Measurements from ENCODE around the gene IGFLR1.
"Not testable (repeated sequence)": the region's sequence is repeated elsewhere in the genome, so short reads cannot be mapped to it uniquely, and the experiment has no call there.

The IGFLR1 gene

DNA sequence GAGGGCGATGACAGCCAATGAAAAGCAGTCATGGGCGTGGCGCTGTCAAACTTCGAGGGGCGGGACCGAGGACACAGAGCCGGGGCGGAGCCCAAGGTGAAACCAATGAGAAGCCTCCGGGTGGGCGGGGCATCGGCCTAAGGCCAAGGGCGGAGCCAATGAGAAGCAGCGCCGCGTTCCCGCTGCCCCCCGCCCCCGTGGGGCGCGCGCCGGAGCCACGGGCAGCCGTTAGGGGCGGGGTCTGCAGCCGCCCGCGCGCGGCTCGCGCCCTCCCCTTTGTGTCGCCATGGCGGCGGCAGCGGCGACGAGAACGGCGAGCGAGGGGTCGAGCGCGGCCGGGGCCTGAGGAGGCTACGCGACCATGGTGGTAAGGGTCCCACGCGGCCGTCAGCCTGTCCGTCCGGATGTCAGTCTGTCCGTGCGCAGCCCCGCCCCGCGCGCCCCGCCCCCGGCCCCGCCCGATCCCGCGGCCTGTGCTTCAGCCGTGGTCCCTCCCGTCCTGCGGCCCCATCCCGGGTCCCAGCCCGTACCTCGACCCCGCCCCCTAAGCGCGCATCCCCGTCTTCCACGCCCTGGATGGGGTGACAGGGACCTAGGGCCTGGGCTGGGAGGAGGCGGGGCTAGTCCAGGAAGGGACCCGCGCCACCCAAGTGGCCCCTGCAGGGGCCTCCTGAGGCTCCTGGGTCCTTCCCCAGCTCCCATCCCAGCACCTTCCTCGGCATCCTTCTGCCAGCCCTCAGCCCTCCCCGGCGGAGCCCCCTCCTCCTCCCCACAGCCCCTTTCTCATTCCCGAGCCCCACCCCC, 33.2 kb upstream of the IGFLR1 start, which contains the start of gene ARHGAP33:
TSS of gene ARHGAP33 (plus strand) at position 267 of the 804 bp plus-strand sequence. CDS start at position 362, 95 bp downstream.
- no peak for TF ChIP-seq ZFX (IDR thresholded peaks at IDR 0.05; ENCODE audit: borderline replicate concordance)
- TF ChIP-seq, protein P1, sequence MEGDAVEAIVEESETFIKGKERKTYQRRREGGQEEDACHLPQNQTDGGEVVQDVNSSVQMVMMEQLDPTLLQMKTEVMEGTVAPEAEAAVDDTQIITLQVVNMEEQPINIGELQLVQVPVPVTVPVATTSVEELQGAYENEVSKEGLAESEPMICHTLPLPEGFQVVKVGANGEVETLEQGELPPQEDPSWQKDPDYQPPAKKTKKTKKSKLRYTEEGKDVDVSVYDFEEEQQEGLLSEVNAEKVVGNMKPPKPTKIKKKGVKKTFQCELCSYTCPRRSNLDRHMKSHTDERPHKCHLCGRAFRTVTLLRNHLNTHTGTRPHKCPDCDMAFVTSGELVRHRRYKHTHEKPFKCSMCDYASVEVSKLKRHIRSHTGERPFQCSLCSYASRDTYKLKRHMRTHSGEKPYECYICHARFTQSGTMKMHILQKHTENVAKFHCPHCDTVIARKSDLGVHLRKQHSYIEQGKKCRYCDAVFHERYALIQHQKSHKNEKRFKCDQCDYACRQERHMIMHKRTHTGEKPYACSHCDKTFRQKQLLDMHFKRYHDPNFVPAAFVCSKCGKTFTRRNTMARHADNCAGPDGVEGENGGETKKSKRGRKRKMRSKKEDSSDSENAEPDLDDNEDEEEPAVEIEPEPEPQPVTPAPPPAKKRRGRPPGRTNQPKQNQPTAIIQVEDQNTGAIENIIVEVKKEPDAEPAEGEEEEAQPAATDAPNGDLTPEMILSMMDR (IDR thresholded peaks at IDR 0.05), result no peak
- peak within 1 kb of the TSS; percentile 61 for H3K27ac ChIP-seq

DNA sequence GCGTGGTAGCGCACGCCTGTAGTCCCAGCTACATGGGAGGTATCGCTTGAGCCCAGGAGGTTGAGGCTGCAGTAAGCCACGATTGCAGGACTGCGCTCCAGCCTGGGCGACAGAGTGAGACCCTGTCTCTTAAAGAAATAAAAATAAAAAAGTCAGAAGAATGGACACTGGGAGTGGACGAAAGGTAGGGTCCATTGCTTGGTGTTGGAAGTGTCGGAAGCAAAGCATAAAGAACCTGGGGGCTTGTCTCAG, 32.7 kb upstream of the IGFLR1 start:
- H3K27ac ChIP-seq, result peak overlapping the region; percentile 61
- TF ChIP-seq, protein P1 (IDR thresholded peaks at IDR 0.05), result no peak
- no peak for TF ChIP-seq ZFX (IDR thresholded peaks at IDR 0.05; ENCODE audit: borderline replicate concordance)

DNA sequence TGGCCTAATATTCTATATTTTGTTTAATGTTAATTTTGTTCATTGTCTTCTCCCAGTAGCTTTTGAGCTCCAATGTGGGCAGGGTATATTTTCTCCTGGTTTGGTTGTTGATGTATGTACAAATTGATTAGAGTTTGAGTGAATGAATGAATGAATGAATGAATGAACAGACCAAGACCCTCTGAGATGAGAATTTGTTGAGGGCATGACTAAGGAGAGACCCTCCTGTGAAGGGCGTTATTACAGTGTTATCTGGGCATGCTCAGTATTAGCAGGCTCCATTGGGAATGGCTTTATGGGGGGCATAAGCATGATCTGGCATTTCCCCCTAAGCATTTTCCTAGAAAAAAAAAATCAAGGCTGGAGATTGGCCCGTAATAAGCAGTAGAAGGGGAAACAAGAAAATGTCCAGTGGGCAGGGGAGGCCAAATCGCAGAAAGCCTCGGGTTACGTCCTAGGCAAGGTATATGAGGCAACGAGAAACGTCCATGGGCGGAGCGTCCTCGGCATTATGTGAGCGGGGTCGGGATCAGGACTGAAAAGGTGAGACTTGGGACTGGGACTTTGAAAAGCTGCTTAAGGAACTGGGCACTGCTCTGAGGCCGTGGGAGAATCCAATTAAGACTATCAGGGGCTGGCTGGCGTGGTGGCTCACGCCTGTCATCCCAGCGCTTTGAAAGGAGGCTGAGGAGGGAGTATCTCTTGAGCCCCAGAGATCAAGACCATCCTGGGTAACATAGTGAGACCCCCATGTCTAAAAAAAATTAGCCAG, 32.2 kb upstream of the IGFLR1 start:
- no peak for TF ChIP-seq ZFX (IDR thresholded peaks at IDR 0.05; ENCODE audit: borderline replicate concordance)
- TF ChIP-seq, protein P1 (IDR thresholded peaks at IDR 0.05), result no peak

DNA sequence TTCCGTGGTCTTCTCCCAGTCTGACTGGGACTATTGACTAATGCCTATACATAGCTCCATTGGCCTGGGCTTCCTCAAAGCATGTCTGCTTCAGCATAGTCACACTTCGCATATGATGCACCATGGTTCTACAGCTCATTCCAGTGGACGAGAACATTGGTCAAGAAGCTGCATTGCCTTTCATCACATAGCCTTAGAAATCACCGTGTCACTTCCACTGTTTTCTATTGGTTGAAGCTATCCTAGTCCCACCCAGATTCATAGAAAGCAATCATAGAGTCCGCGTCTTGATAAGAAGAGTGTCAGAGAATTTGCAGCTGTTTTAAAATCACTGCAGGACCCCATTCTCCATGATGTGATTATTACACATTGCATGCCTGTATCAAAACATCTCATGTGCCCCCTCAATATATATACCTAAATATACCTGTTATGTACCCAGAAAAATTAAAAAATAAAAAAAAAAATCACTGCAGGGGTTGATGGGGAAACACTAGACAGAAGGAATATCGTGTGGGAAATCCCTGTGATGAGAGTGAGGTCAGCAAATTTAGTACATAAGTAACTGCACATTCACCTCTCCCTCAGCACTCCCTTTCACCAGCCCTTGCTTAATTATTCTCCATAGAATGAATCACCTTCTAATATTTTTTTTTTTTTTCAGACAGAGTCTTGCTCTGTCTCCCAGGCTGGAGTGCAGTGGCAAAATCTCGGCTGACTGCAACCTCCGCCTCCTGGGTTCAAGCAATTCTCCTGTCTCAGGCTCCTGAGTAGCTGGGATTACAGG, 31.0 kb upstream of the IGFLR1 start:
- no peak for TF ChIP-seq ZFX (IDR thresholded peaks at IDR 0.05; ENCODE audit: borderline replicate concordance)
- TF ChIP-seq, protein P1 (IDR thresholded peaks at IDR 0.05), result no peak
- no peak overlapping the region for H3K27ac ChIP-seq

More for the DNA sequence above, 32.2 kb upstream of the IGFLR1 start:
- peak overlapping the region; percentile 61 for H3K27ac ChIP-seq

DNA sequence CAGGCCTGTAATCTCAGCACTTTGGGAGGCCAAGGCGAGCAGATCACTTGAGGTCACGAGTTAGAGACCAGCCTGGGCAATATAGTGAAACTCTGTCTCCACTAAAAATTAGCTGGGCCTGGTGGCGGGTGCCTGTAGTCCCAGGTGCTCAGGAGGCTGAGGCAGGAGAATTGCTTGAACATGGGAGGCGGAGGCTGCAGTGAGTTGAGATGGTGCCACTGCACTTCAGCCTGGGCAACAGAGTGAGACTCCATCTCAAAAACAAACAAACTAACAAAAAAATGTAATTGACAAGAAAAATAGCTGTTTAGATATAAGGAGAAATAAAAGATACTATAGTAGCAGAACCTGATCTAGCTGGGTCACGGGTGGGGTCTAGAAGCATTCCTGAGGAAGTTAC, 30.1 kb upstream of the IGFLR1 start:
- H3K27ac ChIP-seq, result not testable (repeated sequence)

DNA sequence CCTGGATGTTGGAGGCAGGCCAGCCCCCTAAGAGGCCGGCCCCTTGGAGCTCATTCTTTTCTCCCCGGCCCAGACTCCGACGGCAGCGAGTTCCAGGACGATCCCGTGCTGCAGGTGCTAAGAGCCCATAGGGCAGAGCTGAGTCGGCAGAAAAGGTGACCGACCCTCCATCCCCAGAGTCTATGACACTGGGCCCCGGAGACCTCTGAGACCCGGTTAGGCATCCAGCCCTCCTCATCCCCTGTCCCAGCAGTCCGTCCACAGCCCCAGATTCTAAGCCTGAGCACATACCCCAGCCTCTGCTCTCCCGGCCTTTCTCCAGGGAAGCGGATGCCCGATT, 25.8 kb upstream of the IGFLR1 start:
- no peak overlapping the region for H3K27ac ChIP-seq
- no peak for TF ChIP-seq ZFX (IDR thresholded peaks at IDR 0.05; ENCODE audit: borderline replicate concordance)

DNA sequence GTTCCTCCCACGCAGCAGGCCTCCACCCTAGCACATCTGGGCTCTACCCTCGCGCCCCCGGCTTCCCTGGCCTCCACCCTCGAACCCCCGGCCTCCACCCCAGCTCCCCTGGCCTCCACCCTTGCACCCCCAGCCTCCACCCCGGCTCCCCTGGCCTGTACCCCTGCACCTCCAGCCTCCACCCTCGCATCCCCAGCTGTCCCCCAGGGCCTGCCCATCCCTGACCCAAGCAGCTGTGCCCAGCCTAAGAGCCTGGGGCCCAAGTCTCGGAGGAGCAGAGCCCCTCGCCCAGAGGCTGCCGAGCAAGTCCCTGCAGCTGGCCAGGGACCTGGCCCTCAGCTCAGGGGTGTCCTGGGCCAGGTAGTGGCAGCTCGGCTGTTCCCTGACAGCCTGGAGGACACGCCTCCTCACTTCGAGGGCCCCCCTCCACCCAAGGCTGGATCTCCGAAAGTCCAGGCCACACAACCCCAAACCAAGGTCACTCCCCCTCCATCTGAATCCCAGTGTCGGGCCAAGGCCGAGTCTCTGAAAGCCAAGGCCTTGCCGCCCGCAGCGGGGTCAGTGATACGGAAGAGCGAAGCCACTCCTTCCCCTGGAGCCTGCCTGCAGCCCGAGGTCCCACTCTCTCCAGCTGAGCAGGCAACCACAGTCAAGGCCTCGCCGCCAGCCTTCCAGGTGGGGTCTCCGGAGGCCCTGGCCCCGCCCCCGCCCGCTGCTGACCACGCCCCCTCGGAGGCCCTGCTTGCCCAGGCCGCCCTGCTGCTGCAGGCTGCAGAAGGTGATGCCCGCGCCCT, 25.2 kb upstream of the IGFLR1 start:
- no peak for TF ChIP-seq ZFX (IDR thresholded peaks at IDR 0.05; ENCODE audit: borderline replicate concordance)
- TF ChIP-seq, protein P1 (IDR thresholded peaks at IDR 0.05), result no peak
- no peak overlapping the region for H3K27ac ChIP-seq

Measured in 22Rv1 (cell line).